Measurements from ENCODE around the gene COPS8. TPM values are rescaled to one million over a fixed set of nuclear protein-coding genes. Genes with fewer than 3 reads are reported as not detected.

Gene COPS8
- total and polyA plus RNA-seq, 2 donors (not counting 1 experiment from before 2014, with no cell fraction given): 82.1 to 97.3 TPM

GRCh38 chr2:237140689-237141285, 55.1 kb downstream of the COPS8 start:
- DNase-seq (ENCODE audit: low read depth in 2 of 2): no peak
- Histone ChIP-seq H2AFZ (ENCODE audit: low read length) (no peak overlapping the region), H3K36me3 (ENCODE audit: control insufficient read depth, insufficient read depth, low read length) (no peaks in the 10 kb centered on the region), H3K9me3 (ENCODE audit: control insufficient read depth, insufficient read depth, low read depth, low read length) (no peaks in the 10 kb centered on the region), H3K4me3 (replicated peaks in 1 of 4; ENCODE audit: control extremely low read depth in 1 of 4, insufficient read depth in 1 of 4, low read depth in 3 of 4, low read length in 4 of 4) (no peak overlapping the region), H3K79me2 (ENCODE audit: control insufficient read depth, insufficient read depth, low read length) (no peaks in the 10 kb centered on the region), H3K27me3 (ENCODE audit: control insufficient read depth, insufficient read depth, low read length) (no peaks in the 10 kb centered on the region), H3K27ac (ENCODE audit: insufficient read depth, low read length) (no peak overlapping the region), H3K9ac (ENCODE audit: insufficient read depth, low read length) (no peak overlapping the region), H3K4me1 (ENCODE audit: control insufficient read depth, extremely low read depth, insufficient read depth, low read length) (peaks cover 3% of the 10 kb centered on the region), H3K4me2 (ENCODE audit: extremely low read depth, insufficient read depth, low read length) (no peak overlapping the region), H4K20me1 (ENCODE audit: control insufficient read depth, extremely low read depth, insufficient read depth, low read length) (no peaks in the 10 kb centered on the region)
- TF ChIP-seq CTCF (conservative IDR thresholded peaks at IDR 0.05 in 1 of 2, IDR thresholded peaks at IDR 0.05 in 1 of 2; ENCODE audit: low read depth in 1 of 2, low read length in 2 of 2) (no peak), EZH2 (IDR thresholded peaks at IDR 0.05; ENCODE audit: low read length, missing control alignments) (no peak)

- no peaks in the 10 kb centered on the region for H3K79me2 ChIP-seq (ENCODE audit: control insufficient read depth, insufficient read depth, low read length)
- no peak for TF ChIP-seq CTCF (conservative IDR thresholded peaks at IDR 0.05 in 1 of 2, IDR thresholded peaks at IDR 0.05 in 1 of 2; ENCODE audit: low read depth in 1 of 2, low read length in 2 of 2)
- no peak for TF ChIP-seq EZH2 (IDR thresholded peaks at IDR 0.05; ENCODE audit: low read length, missing control alignments)
- peaks cover 3% of the 10 kb centered on the region for H3K4me1 ChIP-seq (ENCODE audit: control insufficient read depth, extremely low read depth, insufficient read depth, low read length)
- no peaks in the 10 kb centered on the region for H3K36me3 ChIP-seq (ENCODE audit: control insufficient read depth, insufficient read depth, low read length)
- H3K9ac ChIP-seq (ENCODE audit: insufficient read depth, low read length): no peak overlapping the region
- peaks cover 4% of the 10 kb centered on the region for H3K9me3 ChIP-seq (ENCODE audit: control insufficient read depth, insufficient read depth, low read depth, low read length)
- H3K4me2 ChIP-seq (ENCODE audit: extremely low read depth, insufficient read depth, low read length): no peak overlapping the region
- no peak overlapping the region for H3K4me3 ChIP-seq (replicated peaks in 1 of 4; ENCODE audit: control extremely low read depth in 1 of 4, insufficient read depth in 1 of 4, low read depth in 3 of 4, low read length in 4 of 4)
- H3K27me3 ChIP-seq (ENCODE audit: control insufficient read depth, insufficient read depth, low read length): no peaks in the 10 kb centered on the region
- H4K20me1 ChIP-seq (ENCODE audit: control insufficient read depth, extremely low read depth, insufficient read depth, low read length): no peaks in the 10 kb centered on the region
- no peak overlapping the region for H2AFZ ChIP-seq (ENCODE audit: low read length)
- peak; percentile 88 to 94 for DNase-seq (ENCODE audit: low read depth in 2 of 2)
- H3K27ac ChIP-seq (ENCODE audit: insufficient read depth, low read length): no peak overlapping the region
Observed at GRCh38 chr2:237141571-237142051, 55.9 kb downstream of the COPS8 start.

GRCh38 chr2:237143118-237143517, 57.4 kb downstream of the COPS8 start:
- Histone ChIP-seq H3K4me2 (ENCODE audit: extremely low read depth, insufficient read depth, low read length) (no peak overlapping the region), H3K9ac (ENCODE audit: insufficient read depth, low read length) (no peak overlapping the region), H3K27ac (ENCODE audit: insufficient read depth, low read length) (no peak overlapping the region), H3K4me1 (ENCODE audit: control insufficient read depth, extremely low read depth, insufficient read depth, low read length) (peaks cover 3% of the 10 kb centered on the region), H2AFZ (ENCODE audit: low read length) (no peak overlapping the region), H3K4me3 (replicated peaks in 1 of 4; ENCODE audit: control extremely low read depth in 1 of 4, insufficient read depth in 1 of 4, low read depth in 3 of 4, low read length in 4 of 4) (no peak overlapping the region), H3K36me3 (ENCODE audit: control insufficient read depth, insufficient read depth, low read length) (no peaks in the 10 kb centered on the region), H4K20me1 (ENCODE audit: control insufficient read depth, extremely low read depth, insufficient read depth, low read length) (no peaks in the 10 kb centered on the region), H3K27me3 (ENCODE audit: control insufficient read depth, insufficient read depth, low read length) (no peaks in the 10 kb centered on the region), H3K79me2 (ENCODE audit: control insufficient read depth, insufficient read depth, low read length) (no peaks in the 10 kb centered on the region), H3K9me3 (ENCODE audit: control insufficient read depth, insufficient read depth, low read depth, low read length) (peaks cover 4% of the 10 kb centered on the region)
- DNase-seq (ENCODE audit: low read depth in 2 of 2): no peak
- no peak for TF ChIP-seq CTCF (conservative IDR thresholded peaks at IDR 0.05 in 1 of 2, IDR thresholded peaks at IDR 0.05 in 1 of 2; ENCODE audit: low read depth in 1 of 2, low read length in 2 of 2)
- TF ChIP-seq EZH2 (IDR thresholded peaks at IDR 0.05; ENCODE audit: low read length, missing control alignments): no peak
